Smooth muscle cell of the coronary artery (primary cell): ENCODE measurements around the gene CRYAB. TPM values are rescaled to one million over a fixed set of nuclear protein-coding genes. Genes with fewer than 3 reads are reported as not detected.

Source experiments
- total RNA-seq: library from RNA; depleted of rRNA; stranded (reverse); fragments of >200 nt; gene quantifications from 2 replicates; pipeline ENCODE4 v1.2.3, GENCODE V29; 2014; ENCODE audit warnings: low replicate concordance

CRYAB gene, protein sequence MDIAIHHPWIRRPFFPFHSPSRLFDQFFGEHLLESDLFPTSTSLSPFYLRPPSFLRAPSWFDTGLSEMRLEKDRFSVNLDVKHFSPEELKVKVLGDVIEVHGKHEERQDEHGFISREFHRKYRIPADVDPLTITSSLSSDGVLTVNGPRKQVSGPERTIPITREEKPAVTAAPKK
- total RNA-seq = 20.4 and 40.8 TPM in 2 replicates

GRCh38 chr11:111911563-111912401 lies at the start of gene CRYAB:
Gene CRYAB, minus strand, starts transcription at chr11:111911770. Its CDS starts 46 bp downstream, at chr11:111911724.

GRCh38 chr11:111918390-111919256 lies 7.1 kb upstream of the CRYAB start, which contains the start of gene C11orf52:
Gene C11orf52, plus strand, starts transcription at chr11:111918913. Its CDS starts 60 bp downstream, at chr11:111918973.

DNA sequence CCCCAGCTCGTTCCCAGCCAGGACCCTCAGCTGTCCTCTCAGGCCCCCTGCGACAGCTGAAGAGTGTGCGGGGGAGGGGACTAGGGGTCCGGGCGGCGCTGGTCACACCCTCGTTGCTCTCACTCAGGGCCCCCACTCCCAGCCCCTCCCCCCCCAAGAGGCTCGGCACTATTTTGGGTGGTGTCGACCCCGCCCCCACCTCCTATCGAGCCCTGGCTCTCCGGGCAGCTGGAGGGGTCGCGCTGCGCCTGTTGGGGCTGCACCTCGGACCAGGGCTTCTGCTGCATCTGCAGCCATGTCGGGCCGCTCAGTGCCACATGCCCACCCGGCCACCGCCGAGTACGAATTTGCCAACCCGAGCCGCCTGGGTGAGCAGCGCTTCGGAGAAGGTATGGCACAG lies 965 bp upstream of the CRYAB start, which contains the start of gene HSPB2:
HSPB2 (plus strand) TSS at position 200 of the 400 bp plus-strand sequence; CDS start at position 296, 96 bp downstream.

GRCh38 chr11:111878849-111879636 lies 32.5 kb downstream of the CRYAB start, which contains the start of the genes CFAP68 and FDXACB1:
Gene CFAP68, plus strand, starts transcription at chr11:111879541. Its CDS starts 20 bp downstream, at chr11:111879561.
Gene FDXACB1, minus strand, starts transcription at chr11:111879165. Its CDS starts 33 bp downstream, at chr11:111879132.

DNA sequence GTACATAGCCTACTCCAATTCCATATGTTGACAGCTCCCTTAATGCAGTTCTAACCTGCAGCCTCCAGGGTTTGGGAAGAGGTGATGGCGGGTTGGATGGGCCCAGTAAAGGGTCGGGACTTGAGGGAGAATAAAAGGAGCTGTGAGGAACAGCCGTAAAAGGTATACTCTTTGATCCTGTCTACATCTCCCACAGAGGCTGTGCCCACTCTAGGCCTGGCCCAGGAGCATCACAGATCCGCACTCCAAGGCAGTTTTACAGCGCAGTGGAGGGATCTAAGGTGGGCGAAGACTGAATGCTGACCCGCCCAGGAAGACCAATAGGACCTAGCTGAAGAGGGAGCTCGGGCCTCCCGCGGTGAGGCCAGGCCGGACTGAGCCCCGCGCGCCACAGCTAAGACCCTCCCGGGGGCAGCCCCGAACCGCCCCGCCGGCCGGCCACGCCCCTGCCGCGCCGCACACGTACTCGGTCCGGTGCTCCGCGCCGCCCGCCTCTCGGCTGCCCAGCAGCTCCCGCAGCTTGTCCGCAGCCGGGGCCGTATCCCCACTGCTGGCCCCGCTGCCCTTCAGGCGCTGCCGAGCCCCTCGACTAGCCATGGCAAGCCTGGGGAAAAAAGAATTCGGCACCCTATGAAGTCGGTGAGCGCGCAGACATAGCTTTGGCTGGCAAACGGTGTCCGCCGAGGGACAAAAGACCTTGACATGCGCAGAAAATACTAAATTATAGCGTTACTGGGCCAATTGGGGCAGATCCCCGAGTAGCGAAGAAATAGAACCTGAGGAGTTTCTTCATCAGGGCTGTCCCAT lies 40.5 kb downstream of the CRYAB start, which contains the start of gene ALG9:
ALG9 (minus strand) TSS at position 696 of the 807 bp plus-strand sequence; CDS start at position 597, 99 bp downstream.

Other genes with a start within 250 kb of the CRYAB start
- 21.7 and 24.1 TPM in 2 replicates for gene PPP2R1B, start 145.4 kb downstream of the CRYAB start, total RNA-seq
- gene ALG9, start 40.2 kb downstream of the CRYAB start, total RNA-seq = 15.3 and 23.5 TPM in 2 replicates
- 1.2 and 1.7 TPM in 2 replicates for gene FDXACB1, start 32.6 kb downstream of the CRYAB start, total RNA-seq
- 7.5 and 12.3 TPM in 2 replicates for gene CFAP68, start 32.2 kb downstream of the CRYAB start, total RNA-seq
- gene HSPB2, start 964 bp upstream of the CRYAB start, total RNA-seq = 1.2 and 1.9 TPM in 2 replicates
- 0.23 and 0.38 TPM in 2 replicates for gene C11orf52, start 7.1 kb upstream of the CRYAB start, total RNA-seq
- 17.4 and 21.0 TPM in 2 replicates for gene DIXDC1, start 25.6 kb upstream of the CRYAB start, total RNA-seq
- 16.5 and 27.7 TPM in 2 replicates for gene DLAT, start 113.6 kb upstream of the CRYAB start, total RNA-seq
- 0.12 and 1.1 TPM in 2 replicates for gene PIH1D2, start 162.2 kb upstream of the CRYAB start, total RNA-seq
- gene NKAPD1, start 162.5 kb upstream of the CRYAB start, total RNA-seq = 11.8 and 19.3 TPM in 2 replicates
- gene TIMM8B, start 175.0 kb upstream of the CRYAB start, total RNA-seq = 54.2 and 99.0 TPM in 2 replicates
- gene SDHD, start 175.1 kb upstream of the CRYAB start, total RNA-seq = 137 and 158 TPM in 2 replicates